Raji (cell line): ENCODE measurements around the gene UNC5A.

Experiments used
- POLR2A ChIP-seq: IDR thresholded peaks from 2 replicates; pipeline ENCODE4 v1.6.1; 2011; ENCODE audit warnings: low read depth, low read length, control low read depth; ENCODE audit not compliant: insufficient read depth

UNC5A gene

DNA sequence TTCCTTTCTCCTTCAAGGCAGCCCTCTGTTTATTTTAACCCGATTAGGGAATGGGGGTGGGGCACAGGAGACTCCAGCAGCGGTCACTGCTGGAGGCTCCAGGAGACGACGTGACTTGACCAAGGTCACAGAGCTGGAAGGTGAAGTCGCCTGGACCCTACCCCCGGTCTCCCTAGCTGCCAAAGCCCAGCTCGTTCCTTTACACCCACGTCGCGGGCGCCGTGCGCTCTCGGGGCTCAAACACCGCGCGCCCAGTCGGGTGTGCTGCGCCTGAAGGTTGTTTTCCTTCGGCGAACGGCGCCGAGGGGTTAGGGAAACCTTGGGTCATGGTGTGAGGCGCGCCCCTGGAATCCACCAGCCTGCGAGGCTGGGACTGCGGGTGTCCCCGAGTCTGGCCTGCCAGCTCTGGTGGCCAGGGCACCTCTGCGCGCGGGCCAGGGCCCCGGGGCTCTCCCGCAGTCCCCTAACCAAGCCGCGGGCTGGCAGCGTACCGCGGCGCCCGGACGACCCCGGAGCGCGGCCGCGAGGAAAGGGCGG is 747 bp upstream of the UNC5A start:
- TF ChIP-seq POLR2A, result no peak

DNA sequence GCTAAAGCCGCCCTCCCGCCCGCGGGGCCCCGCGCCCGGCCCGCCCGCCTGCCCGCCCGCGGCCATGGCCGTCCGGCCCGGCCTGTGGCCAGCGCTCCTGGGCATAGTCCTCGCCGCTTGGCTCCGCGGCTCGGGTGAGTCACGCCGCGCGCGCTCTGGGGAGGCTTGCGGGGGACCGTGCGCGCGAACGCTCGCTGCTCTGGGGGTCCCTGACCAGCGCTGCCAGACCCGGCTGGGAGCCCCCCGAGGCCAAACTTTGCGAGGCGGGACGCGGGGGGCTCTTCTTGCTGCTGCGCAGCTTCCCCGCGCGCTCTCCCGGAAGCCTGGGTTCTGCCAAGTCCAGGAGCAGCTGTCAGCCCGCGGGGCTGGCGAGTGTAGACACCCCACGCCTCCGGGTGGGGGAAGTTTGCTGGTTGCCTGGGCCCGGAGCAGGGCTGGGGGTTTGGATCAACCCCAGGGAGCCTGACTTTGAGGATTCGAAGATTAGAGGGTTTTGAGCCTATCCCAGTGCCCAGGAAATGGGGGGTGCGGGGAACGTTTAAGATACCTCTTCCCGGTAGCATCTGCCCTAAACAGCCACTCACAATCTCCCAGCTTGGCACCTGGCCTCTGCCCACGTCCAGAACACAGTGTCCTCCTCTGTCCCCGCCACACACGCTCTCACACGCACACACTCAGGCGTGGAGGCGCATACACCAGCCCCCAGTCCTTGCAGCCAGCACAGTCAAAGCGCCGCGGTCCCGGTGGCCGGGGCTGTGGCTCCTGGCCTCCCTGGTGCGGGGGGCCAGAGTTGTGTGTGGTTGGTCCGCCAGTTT is 535 bp downstream of the UNC5A start:
- TF ChIP-seq POLR2A, result no peak

DNA sequence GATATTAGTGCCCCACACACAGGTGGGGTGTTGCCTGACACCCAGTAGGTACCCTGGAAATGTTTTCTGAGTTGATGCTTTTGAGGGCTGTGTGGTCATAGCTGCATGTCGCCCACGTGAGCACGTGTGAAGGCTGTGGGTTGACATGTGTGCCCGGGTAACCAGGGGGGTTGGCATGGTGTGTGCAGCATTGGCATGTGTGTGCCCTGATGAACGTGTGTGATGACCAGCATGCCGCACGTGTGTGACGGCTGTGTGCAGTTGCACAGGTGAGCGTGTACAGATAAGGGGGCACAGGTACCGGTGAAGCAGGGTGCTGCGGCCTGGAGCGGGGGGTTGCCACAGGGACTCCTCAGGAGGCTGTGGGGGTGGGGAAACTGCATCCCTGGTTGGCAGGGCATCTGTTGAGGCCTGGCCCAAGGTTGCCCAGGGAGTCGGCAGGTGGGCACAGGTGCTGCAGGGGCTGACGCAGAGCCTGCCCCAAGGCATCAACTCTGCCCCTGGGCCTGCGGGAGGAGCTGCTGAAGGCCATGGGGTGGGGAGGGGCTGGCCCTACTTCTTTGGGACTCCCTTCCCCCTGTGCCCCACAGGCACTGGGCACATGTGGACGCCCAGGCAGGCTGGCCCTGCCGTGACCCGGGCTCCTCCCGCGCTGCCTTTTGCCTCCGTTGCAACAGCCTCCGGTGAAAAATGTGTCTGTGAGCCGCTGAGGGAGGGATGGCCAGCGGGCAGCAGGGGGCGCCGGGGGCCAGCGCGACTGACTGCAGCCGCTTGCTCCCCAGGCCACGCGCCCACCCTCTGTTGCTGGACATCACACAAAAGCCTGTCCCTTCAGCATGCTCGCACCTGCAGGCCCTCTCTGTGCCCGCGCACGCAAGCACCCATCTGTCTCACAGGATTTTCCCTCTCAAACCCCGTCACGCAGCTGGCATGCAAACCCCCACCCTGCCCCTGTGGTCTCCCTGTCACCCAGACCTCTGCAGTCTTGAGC is 2.2 kb downstream of the UNC5A start:
- TF ChIP-seq POLR2A, result no peak

DNA sequence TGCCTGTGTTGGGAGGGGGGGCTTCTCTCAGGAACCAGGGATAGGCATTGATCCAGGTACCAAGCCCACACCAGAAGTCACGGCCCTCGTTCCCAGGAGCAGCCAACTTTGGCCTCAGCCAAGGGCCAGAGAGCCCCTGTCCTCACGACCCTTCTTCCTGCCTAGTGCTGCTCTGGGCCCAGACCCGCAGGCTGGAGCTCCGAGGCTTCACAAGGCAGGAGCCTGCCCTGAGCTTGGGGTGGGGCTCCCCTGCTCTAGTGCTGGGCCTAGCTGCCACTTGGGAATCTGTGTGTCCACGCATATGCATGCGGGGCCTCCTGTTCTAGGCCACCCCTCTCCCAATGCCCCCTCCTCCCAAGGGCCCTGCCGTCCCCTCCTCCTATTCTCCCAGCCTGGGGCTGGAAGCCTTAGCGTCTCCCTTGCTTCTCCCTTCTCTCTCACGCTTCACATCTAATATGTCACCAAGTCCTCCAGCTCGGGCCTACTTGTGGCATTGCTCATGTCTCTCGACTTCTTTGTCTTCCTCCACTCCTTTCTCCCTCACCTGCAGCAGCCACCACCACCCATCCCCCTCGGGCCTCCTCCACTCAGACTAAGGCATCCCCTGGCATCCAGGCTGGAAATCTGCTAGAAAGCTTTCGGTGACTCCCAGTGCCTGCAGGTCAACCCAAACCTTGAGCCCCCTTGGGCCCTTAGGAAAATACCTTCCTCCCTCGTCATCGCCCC is 3.4 kb downstream of the UNC5A start:
- no peak for TF ChIP-seq POLR2A

DNA sequence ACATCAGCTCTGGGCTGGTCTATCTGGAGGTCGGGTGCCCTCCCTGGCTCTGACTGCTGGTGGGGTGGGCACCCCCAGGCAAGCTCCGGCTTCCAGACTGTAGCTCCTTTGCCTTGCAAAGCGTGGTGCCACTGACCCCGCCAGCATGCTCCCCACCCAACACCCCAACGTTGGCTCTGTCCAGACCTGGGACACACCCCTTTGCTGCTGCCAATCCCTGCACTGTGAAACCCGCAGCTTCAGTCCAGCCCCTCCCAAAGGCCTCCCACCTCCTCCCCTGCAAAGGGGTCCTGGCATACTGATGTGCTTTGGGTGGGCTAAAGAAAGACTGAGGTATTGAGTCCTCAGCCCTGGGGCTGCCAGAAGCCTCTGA is 3.9 kb downstream of the UNC5A start:
- no peak for TF ChIP-seq POLR2A

DNA sequence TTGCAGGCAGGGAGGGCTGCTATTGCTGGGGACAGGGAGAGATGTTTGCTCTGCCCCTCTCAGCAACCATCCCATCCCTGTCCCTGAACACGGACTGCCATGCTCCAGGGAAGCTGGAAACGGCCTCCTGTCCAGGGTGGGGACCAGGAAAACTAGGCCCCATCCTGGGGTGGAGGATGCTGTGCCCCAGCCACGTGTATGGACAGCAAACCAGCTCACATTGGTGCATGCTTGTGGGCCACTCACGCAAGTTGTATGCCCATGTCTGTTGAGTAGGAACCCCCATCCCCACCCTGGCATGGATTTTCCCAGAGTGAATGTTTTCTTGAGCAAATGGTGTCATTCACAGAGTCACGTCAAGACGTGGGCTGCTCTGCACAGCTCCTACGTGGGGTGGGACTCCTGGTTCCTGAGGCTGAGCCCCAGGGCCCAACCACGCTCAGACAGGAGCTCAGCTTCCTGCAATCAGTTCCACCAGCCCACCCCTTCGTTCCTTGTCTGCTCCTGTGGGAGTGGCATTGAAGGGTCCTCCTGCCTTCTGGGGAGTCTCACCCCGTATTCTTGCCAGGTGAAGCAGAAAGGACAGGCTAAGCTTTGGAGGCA is 4.6 kb downstream of the UNC5A start:
- no peak for TF ChIP-seq POLR2A

DNA sequence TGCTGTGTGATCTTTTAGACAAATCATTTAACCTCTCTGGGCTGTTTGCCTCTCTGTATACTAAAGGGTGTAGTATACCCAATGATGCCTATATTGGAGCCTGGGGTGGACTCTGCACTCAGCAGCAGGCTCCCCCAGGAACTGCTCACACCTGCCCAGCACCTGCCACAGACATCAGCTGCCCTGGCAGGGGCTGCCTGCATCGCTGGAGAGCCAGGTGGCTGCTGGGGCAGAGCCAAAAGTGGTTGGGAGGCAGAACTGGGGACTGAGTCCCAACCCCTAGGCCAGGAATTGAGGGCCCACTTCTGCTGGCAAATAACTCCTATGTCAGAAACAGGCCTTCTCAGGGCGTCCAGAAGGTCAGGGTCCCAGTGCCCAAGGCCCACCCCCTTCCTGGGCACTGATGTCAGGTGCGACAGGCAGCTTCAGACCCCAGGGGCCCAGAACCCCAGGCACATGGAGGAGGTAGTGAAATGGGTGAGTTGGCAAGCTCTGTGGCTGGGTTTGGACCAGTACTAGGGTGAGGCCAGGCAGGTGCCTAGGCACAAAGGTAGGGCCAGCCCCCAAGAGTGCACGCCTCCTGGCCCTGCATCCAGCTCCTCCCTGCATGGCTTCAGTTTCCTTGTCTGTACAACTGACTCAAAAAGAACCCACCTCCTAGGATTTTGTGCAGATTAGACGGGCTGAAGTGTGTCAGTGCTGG is 5.8 kb downstream of the UNC5A start:
- no peak for TF ChIP-seq POLR2A

DNA sequence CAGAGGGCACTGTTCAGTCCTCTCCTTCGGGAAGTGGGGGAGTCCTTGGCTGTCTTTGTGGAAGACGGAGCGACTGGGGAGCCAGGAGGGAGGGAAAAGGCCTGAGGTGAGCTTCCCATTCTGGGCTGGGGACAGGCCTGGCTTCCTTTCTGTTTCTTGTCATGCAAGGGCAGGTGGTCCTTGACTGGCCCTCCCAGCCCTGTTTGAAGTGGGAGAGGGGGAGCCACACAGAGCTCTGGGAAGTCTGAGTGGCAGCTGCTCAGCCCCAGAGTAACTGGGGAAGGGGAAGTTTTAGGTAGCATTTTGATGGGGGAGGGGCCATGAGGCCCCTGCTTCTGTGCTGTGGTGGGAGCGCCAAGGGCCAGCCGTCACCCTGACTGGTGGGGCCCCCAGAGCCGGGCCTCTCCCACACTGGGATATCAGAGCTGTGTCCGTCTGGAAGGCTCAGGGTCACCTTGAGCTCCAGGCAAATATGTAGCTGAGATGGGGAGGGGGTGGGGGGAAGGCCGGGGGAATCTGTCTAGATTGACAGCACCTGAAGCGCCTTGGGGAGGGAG is 6.5 kb downstream of the UNC5A start:
- TF ChIP-seq POLR2A, result no peak

DNA sequence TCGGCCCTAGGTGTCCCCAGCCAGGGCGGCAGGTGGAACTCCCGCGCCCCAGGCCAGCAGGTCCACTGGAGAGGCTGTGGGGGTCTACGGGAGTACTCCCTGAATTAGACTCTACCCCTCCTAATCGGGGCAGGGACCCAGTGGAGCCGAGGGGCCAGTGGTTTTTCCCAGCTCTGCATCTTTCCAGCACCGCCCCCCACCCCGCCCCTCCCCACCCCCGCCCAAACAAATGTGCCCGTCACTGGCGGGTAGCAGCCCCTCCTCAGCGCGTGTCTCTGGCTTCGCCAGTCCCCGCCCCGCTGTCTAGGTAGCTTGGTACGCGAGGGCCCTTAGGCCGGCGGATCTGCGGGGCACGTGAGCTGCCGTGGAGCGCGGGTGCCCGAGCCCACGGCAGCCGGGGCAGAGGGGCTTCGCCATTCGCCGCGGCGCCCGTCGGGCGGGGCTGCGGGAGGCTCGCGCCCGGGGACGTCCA is 7.0 kb downstream of the UNC5A start:
- no peak for TF ChIP-seq POLR2A

DNA sequence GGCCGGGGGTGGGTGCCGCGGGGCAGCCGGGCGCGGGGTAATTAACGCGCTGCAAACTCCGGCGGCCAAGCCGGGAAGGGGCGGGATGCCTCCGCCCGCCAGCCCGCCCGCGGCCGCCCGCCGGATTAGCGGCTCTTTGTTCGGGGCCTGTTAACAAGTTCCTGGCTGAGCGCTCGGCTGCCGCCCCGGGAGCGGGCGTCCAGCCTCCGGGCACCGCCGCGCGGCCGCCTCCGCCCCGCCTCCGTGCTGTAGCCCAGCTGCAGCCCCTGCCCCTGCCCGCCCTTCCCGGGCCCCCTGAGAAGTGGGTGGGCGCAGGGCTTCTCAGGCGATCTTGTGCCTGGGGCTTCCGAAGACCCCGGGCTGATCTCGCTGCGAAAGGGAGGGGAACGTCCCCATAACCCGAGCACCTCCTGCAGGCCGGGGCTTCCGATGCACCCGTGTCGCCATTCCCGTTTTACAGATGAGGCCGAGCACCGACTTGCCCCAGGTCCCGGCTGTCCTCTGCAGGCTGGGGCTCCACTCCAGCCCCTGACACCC is 7.5 kb downstream of the UNC5A start:
- no peak for TF ChIP-seq POLR2A

DNA sequence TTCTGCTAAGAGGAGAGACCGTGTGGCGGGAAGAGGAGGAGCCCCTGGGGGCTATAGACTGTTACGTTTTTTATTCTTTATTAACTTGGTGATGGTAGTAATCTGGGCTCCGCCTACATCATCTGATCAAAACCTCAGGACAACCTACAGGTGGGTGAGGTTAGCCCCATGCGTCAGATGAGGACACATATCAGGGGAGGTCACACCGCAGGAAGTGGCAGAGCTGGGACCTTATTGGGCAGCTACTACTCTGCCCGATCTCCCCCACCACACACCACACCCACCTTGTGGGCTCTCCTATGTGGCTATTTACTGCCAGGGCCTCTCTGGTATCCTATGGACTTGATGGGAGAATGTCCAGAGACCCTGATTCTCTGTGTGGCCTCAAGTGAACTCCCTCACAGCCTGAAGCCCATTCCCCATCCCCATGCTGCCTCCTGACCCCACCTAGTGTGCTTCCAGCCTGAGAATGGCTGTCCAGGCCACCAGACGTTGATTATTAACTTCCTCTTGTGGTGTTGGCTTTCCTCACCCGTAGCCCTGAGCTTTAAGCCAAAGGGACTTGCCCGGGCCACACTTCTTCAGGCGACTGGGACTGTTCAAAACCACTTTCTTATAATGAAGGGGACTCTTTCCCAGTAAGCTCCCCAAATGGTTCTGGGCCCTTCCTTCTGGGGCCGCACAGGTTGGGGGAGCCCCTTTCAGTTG is 8.2 kb downstream of the UNC5A start:
- TF ChIP-seq POLR2A, result no peak

DNA sequence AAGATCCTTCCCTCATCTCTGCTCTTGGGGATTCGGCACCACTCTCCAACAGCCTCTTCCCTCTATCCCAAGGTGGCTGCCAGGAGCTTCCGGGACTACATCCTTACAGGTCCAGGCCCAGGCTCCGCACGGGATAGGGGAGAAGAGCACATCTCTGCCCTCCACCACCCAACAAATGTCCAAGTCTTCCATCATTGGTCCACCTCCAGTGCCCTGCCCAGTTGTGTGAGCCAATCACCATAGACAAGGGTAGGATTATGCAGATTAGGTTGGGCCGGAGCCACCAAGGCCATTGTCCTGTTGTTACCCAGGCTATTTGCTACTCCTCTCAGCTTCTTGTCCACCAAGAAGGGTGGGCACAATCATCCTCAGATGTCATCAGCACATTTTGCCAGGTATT is 9.1 kb downstream of the UNC5A start:
- no peak for TF ChIP-seq POLR2A

DNA sequence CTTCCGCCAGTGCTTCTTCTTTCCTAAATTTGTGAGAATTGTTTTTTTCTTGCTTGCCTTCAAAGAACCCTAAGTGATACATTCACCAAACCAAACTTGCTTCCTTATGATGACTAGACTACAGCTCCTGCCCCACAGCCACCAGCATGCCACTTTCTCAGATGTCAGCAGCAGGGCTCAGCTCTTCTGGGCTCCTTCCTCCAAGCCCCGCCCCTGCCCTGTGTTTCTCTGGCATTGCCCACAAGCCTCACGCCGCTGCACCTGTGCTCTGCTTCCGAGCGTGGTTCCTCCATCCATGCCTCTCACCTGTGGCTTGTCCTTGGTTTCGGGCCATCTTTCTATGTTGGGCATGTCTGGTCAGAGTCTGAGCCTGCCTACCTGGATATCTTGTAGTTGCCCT is 10.6 kb downstream of the UNC5A start:
- TF ChIP-seq POLR2A, result no peak

DNA sequence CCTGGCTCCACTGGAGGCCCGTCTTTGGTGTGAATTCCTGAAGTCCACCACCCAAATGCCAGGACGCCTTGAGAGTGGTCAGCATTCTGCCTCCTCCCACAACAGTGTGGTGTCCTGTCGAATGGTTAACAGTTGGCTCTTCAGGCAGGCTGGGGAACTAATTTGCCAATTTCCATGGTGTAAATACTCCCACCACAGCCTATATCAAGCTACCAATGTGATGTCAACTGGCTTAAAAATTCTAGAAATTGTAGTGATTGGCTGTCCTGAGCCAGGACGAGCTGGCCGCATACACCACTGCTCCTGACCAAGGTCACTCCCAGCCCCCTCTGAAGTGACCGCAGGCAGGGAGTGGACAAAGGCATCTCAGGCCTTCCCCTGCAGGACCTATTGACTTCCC is 11.1 kb downstream of the UNC5A start:
- no peak for TF ChIP-seq POLR2A
